Endothelial cell of umbilical vein (primary cell): ENCODE data around the gene TMED5. TPM values are rescaled to one million over a fixed set of nuclear protein-coding genes. Genes with fewer than 3 reads are reported as not detected.

Source experiments
- BruUV-seq: library from RNA; stranded (reverse); fragments of 400-500 nt; replicated peaks from 2 replicates; lab custom pipeline; 2021; lab: Mats Ljungman, UMichigan
- CTCF ChIA-PET: fragments of 300-600, 350-600 bp; sonication (Branson Sonifier 250); formaldehyde crosslinking; loops from one replicate; lab custom pipeline; 2021; ENCODE audit warnings: antibody characterized with exemption, inconsistent platforms; lab: Charles Lee
- POLR2A ChIA-PET: fragments of 300-600, 350-600 bp; sonication (Branson Sonifier 250); formaldehyde crosslinking; loops from one replicate; lab custom pipeline; 2021; ENCODE audit warnings: antibody characterized with exemption, inconsistent platforms; lab: Charles Lee
- DNase-seq: peaks from one replicate; pipeline ENCODE4 v3.0.0-alpha.2; 2011; ENCODE audit warnings: low read depth, low spot score
- FAIRE-seq: peaks from 2 replicates; lab custom pipeline; 2011; peaks lifted over from hg19 to GRCh38; lab: Jason Lieb, UNC
- H2AFZ ChIP-seq: 2 replicates; pipeline ENCODE4 v1.6.0; 2012; ENCODE audit warnings: low read depth, low read length, control low read depth, inconsistent platforms
- H3K27ac ChIP-seq: 2 replicates; pipeline ENCODE4 v1.5.1; 2011; ENCODE audit warnings: low read depth, mild to moderate bottlenecking, control low read depth, low read length, moderate library complexity; ENCODE audit not compliant: insufficient read depth
- H3K27me3 ChIP-seq, 2 experiments: 2 replicates each; pipeline versions ENCODE4 v1.6.0 to v1.6.1; 2011; ENCODE audit warnings: low read length in 2 of 2, mixed read lengths in 1 of 2; ENCODE audit not compliant: control insufficient read depth in 2 of 2, insufficient read depth in 2 of 2
- H3K36me3 ChIP-seq, 2 experiments: 2 replicates in 1 of 2; 3 replicates in 1 of 2; pipeline ENCODE4 v1.5.1; 2011; ENCODE audit warnings: low read length in 2 of 2, mild to moderate bottlenecking in 1 of 2, moderate library complexity in 1 of 2; ENCODE audit not compliant: control insufficient read depth in 2 of 2, insufficient read depth in 2 of 2; ENCODE audit errors: extremely low read depth in 1 of 2
- H3K4me1 ChIP-seq: 3 replicates; pipeline ENCODE4 v1.5.1; 2011; ENCODE audit warnings: mild to moderate bottlenecking, low read length; ENCODE audit not compliant: control insufficient read depth, insufficient read depth; ENCODE audit errors: extremely low read depth
- H3K4me2 ChIP-seq: 2 replicates; pipeline ENCODE4 v1.6.1; 2011; ENCODE audit warnings: low read length, control low read depth, mixed read lengths; ENCODE audit not compliant: insufficient read depth
- H3K4me3 ChIP-seq, 3 experiments: fragments of 200-600 bp in 1 of 3; sonication (generic), shearing (Covaris generic) in 1 of 3; replicated peaks in 1 of 3; 2 replicates each; pipeline ENCODE4 v1.5.1; 2011 to 2016; ENCODE audit warnings: control low read depth in 3 of 3, low read length in 3 of 3, mild to moderate bottlenecking in 2 of 3, inconsistent platforms in 1 of 3, low read depth in 1 of 3, moderate library complexity in 1 of 3; ENCODE audit not compliant: insufficient read depth in 1 of 3
- H3K79me2 ChIP-seq: 2 replicates; pipeline ENCODE4 v1.6.0; 2012; ENCODE audit warnings: low read length, inconsistent platforms; ENCODE audit not compliant: control insufficient read depth, insufficient read depth
- H3K9ac ChIP-seq: replicated peaks from 2 replicates; pipeline ENCODE3; 2011; ENCODE audit warnings: low read length, control low read depth; ENCODE audit not compliant: insufficient read depth; ENCODE audit errors: extremely low read depth
- H3K9me1 ChIP-seq: replicated peaks from 3 replicates; pipeline ENCODE4 v1.6.0; 2011; ENCODE audit warnings: mild to moderate bottlenecking, low read length; ENCODE audit not compliant: control insufficient read depth, insufficient read depth; ENCODE audit errors: extremely low read depth
- H3K9me3 ChIP-seq: replicated peaks from 2 replicates; pipeline ENCODE4 v1.5.1; 2012; ENCODE audit warnings: low read length, inconsistent platforms; ENCODE audit not compliant: control insufficient read depth, insufficient read depth
- H4K20me1 ChIP-seq: replicated peaks from 2 replicates; pipeline ENCODE3; 2011; ENCODE audit warnings: mild to moderate bottlenecking, low read length; ENCODE audit not compliant: control insufficient read depth, insufficient read depth; ENCODE audit errors: extremely low read depth
- EZH2 ChIP-seq: IDR thresholded peaks from 2 replicates; pipeline ENCODE4 v1.6.1; 2012; ENCODE audit warnings: borderline replicate concordance, low read depth, mild to moderate bottlenecking, moderate library complexity, low read length, inconsistent platforms; ENCODE audit not compliant: severe bottlenecking
- FOS ChIP-seq: IDR thresholded peaks from 2 replicates; pipeline ENCODE4 v1.6.1; 2011; ENCODE audit warnings: mild to moderate bottlenecking, low read length, moderate library complexity, borderline replicate concordance; ENCODE audit not compliant: insufficient read depth
- GATA2 ChIP-seq: IDR thresholded peaks from 2 replicates; pipeline ENCODE4 v1.7.0; 2011; ENCODE audit warnings: low read depth, mild to moderate bottlenecking, moderate library complexity, mixed read lengths, low read length; ENCODE audit not compliant: insufficient read length, insufficient read depth
- JUN ChIP-seq: IDR thresholded peaks from 2 replicates; pipeline ENCODE4 v1.6.1; 2011; ENCODE audit warnings: borderline replicate concordance, low read depth; ENCODE audit not compliant: insufficient read length, insufficient read depth
- MYC ChIP-seq: IDR thresholded peaks from one replicate; pipeline ENCODE4 v1.6.1; 2011; ENCODE audit warnings: mild to moderate bottlenecking, low read depth, low read length
- POLR2A ChIP-seq: IDR thresholded peaks from 2 replicates; pipeline ENCODE4 v1.6.1; 2012; ENCODE audit warnings: low read depth, mild to moderate bottlenecking, control low read depth, low read length
- POLR2AphosphoS5 ChIP-seq: IDR thresholded peaks from 2 replicates; pipeline ENCODE4 v1.6.1; 2012; ENCODE audit warnings: low read depth, mild to moderate bottlenecking, control low read depth, low read length, moderate library complexity; ENCODE audit not compliant: insufficient read depth
- dilution Hi-C: fragments of 300-500 bp; cut with MboI; formaldehyde crosslinking; loops from one replicate; pipeline ENCODE4 v1.15.0; 2019; ENCODE audit warnings: low sequenced_read_pairs; ENCODE audit not compliant: extremely low pct_ligation_motif_present
- intact Hi-C: fragments of 100-400 bp; cut with micrococcal nuclease; formaldehyde crosslinking; loops from one replicate; pipeline ENCODE4 v1.10.0; 2022
- polyA plus RNA-seq, 4 experiments: library from polyadenylated mRNA; depleted of rRNA in 3 of 4; stranded (reverse) in 3 of 4; unstranded in 1 of 4; fragments of >200 nt; gene quantifications; 2 replicates each; pipeline versions ENCODE4 v1.2.1 to v1.2.3, GENCODE V29; 2011 to 2012; ENCODE audit warnings: missing spikeins in 1 of 4
- total RNA-seq: library from RNA; stranded (reverse); gene quantifications from 2 replicates; pipeline ENCODE4 v1.2.3, GENCODE V29; 2021
- TF ChIP-seq, protein P1 (sequence below), 2 donors: IDR thresholded peaks; 1 replicate in 1 of 2; 2 replicates in 1 of 2; pipeline ENCODE4 v1.5.1; 2011; ENCODE audit warnings: low read length in 2 of 2, mild to moderate bottlenecking in 2 of 2, moderate library complexity in 2 of 2, control low read depth in 1 of 2, inconsistent platforms in 1 of 2, low read depth in 1 of 2; ENCODE audit not compliant: insufficient read depth in 1 of 2; ENCODE audit errors: extremely low read depth in 1 of 2
- TF ChIP-seq, protein P2 (sequence below): IDR thresholded peaks from 2 replicates; pipeline ENCODE4 v1.6.1; 2011; ENCODE audit not compliant: insufficient read depth, insufficient read length

The TMED5 gene
- total and polyA plus RNA-seq, 2 donors (not counting 3 experiments of a cell fraction or from before 2014, with no cell fraction given), result 24.2 to 51.2 TPM

DNA sequence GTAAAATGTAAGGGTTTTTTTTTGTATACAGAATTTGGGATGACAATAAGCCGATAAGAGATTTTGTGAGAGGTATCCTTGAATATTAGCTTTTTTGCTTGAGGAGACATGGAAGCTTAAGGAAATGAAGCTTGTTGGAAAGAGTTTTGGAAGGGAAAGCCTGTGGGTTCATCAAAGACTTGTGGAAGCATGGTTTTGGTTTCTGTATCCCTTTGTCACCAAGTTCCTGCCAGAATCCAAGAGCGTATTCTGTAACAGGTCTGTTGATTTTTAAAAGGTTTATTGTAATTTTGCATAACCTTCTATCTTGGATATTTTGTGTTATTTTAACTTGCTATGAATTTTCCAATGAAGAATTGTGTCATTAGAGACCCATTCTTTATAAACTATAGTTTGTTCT is 38.1 kb downstream of the TMED5 start:
- intact Hi-C loops (no loop called here), dilution Hi-C loops (no loop called here)
- Histone ChIP-seq H3K27me3 (no peaks in the 10 kb centered on the region), H3K4me2 (no peak overlapping the region), H3K36me3 (peaks cover 0 to 2% of the 10 kb centered on the region in 2 experiments), H3K4me1 (no peaks in the 10 kb centered on the region), H3K9me3 (no peaks in the 10 kb centered on the region), H2AFZ (no peak overlapping the region), H3K27ac (no peak overlapping the region), H3K4me3 (no peak overlapping the region), H4K20me1 (peaks cover 2% of the 10 kb centered on the region), H3K79me2 (no peaks in the 10 kb centered on the region), H3K9ac (no peak overlapping the region), H3K9me1 (no peaks in the 10 kb centered on the region)
- DNase-seq (no peak), FAIRE-seq (no peak)
- POLR2A ChIA-PET, result no interaction called here
- CTCF ChIA-PET, result interaction anchor here (1.1 to 1.3 kb wide), 2 partner anchors 11 to 61 kb away, joined by 3 to 4 read pairs; no protein-coding TSS in a partner anchor
- no TSS peak for BruUV-seq
- TF ChIP-seq FOS (no peak), POLR2AphosphoS5 (no peak), JUN (no peak), EZH2 (no peak), GATA2 (no peak), POLR2A (no peak), MYC (no peak)
- TF ChIP-seq, protein P1, sequence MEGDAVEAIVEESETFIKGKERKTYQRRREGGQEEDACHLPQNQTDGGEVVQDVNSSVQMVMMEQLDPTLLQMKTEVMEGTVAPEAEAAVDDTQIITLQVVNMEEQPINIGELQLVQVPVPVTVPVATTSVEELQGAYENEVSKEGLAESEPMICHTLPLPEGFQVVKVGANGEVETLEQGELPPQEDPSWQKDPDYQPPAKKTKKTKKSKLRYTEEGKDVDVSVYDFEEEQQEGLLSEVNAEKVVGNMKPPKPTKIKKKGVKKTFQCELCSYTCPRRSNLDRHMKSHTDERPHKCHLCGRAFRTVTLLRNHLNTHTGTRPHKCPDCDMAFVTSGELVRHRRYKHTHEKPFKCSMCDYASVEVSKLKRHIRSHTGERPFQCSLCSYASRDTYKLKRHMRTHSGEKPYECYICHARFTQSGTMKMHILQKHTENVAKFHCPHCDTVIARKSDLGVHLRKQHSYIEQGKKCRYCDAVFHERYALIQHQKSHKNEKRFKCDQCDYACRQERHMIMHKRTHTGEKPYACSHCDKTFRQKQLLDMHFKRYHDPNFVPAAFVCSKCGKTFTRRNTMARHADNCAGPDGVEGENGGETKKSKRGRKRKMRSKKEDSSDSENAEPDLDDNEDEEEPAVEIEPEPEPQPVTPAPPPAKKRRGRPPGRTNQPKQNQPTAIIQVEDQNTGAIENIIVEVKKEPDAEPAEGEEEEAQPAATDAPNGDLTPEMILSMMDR (IDR thresholded peaks at IDR 0.05; ENCODE audit: extremely low read depth in 1 of 2, insufficient read depth in 1 of 2, low read depth in 1 of 2, low read length in 2 of 2), result no peak
- TF ChIP-seq, protein P2, sequence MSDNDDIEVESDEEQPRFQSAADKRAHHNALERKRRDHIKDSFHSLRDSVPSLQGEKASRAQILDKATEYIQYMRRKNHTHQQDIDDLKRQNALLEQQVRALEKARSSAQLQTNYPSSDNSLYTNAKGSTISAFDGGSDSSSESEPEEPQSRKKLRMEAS, result no peak
